ENCODE data around the gene MMP20.

DNA sequence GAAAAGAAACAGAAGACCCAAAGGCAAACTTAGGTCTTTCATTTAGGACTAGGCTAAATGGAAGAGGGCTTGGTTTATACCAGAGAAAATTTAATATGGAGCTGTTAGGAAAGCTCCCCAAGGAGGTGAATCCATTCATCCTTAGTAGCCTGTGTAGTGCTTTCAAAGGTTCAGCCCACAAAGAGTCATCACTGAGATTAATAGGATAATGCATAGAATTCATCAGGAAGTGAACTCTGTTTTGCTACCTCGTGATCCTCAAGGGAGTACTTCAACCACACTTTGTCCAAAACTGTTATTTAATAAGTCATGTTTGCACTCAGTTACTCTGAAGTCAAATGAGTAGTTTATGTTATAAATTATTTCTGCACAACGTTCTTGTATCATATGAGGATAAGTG lies 51.3 kb downstream of the MMP20 start:
- TF ChIP-seq, protein P1, sequence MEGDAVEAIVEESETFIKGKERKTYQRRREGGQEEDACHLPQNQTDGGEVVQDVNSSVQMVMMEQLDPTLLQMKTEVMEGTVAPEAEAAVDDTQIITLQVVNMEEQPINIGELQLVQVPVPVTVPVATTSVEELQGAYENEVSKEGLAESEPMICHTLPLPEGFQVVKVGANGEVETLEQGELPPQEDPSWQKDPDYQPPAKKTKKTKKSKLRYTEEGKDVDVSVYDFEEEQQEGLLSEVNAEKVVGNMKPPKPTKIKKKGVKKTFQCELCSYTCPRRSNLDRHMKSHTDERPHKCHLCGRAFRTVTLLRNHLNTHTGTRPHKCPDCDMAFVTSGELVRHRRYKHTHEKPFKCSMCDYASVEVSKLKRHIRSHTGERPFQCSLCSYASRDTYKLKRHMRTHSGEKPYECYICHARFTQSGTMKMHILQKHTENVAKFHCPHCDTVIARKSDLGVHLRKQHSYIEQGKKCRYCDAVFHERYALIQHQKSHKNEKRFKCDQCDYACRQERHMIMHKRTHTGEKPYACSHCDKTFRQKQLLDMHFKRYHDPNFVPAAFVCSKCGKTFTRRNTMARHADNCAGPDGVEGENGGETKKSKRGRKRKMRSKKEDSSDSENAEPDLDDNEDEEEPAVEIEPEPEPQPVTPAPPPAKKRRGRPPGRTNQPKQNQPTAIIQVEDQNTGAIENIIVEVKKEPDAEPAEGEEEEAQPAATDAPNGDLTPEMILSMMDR (IDR thresholded peaks at IDR 0.05; ENCODE audit: low read length): no peak
- TF ChIP-seq EZH2 (IDR thresholded peaks at IDR 0.05; ENCODE audit: borderline replicate concordance, low read length): no peak
